SK-N-SH treated with all-trans-retinoic acid at 6 μM for 48 hours (cell line): ENCODE results near the gene ELK4.

ENCODE experiments used
- ATAC-seq: fragments of 200-7000 bp; cut with Tn5 transposase; 3 replicates; pipeline ENCODE4 v1.9.1; 2020; ENCODE audit warnings: mild to moderate bottlenecking, moderate library complexity
- ARNTL ChIP-seq: fragments of 450-650 bp; formaldehyde crosslinking; IDR thresholded peaks from 2 replicates; pipeline ENCODE4 v1.5.0; 2020; ENCODE audit warnings: low read depth, mild to moderate bottlenecking, moderate library complexity, borderline replicate concordance
- CREB5 ChIP-seq: fragments of 250-450 bp; sonication (Bioruptor Pico); IDR thresholded peaks from 2 replicates; pipeline ENCODE4 v1.5.1; 2020; ENCODE audit warnings: low read depth, mild to moderate bottlenecking, moderate library complexity
- CSDC2 ChIP-seq: fragments of 250-450 bp; sonication (Bioruptor Pico); IDR thresholded peaks from 2 replicates; pipeline ENCODE4 v1.5.0; 2020; ENCODE audit warnings: mild to moderate bottlenecking, moderate library complexity
- CSRNP3 ChIP-seq: fragments of 250-450 bp; sonication (Bioruptor Pico); IDR thresholded peaks from 2 replicates; pipeline ENCODE4 v1.5.1; 2021; ENCODE audit warnings: mild to moderate bottlenecking, moderate library complexity
- ESRRG ChIP-seq: fragments of 250-450 bp; sonication (Bioruptor Pico); IDR thresholded peaks from 2 replicates; pipeline ENCODE4 v1.6.1; 2021; ENCODE audit warnings: mild to moderate bottlenecking
- GLIS3 ChIP-seq: fragments of 250-450 bp; sonication (Bioruptor Pico); IDR thresholded peaks from 2 replicates; pipeline ENCODE4 v1.5.0; 2020; ENCODE audit warnings: mild to moderate bottlenecking, moderate library complexity
- ISL1 ChIP-seq: fragments of 250-450 bp; sonication (Bioruptor Pico); IDR thresholded peaks from 2 replicates; pipeline ENCODE4 v2.1.2; 2022; ENCODE audit warnings: mild to moderate bottlenecking, moderate library complexity
- OSR1 ChIP-seq: fragments of 250-450 bp; sonication (Bioruptor Pico); IDR thresholded peaks from 2 replicates; pipeline ENCODE4 v1.8.0; 2022; ENCODE audit warnings: moderate library complexity, mild to moderate bottlenecking, inconsistent platforms
- PATZ1 ChIP-seq: fragments of 250-450 bp; sonication (Bioruptor Pico); IDR thresholded peaks from 2 replicates; pipeline ENCODE4 v1.8.0; 2020; ENCODE audit warnings: mild to moderate bottlenecking, moderate library complexity, borderline replicate concordance
- POU6F1 ChIP-seq: fragments of 250-450 bp; sonication (Bioruptor Pico); IDR thresholded peaks from 2 replicates; pipeline ENCODE4 v1.8.0; 2021; ENCODE audit warnings: low read depth, mild to moderate bottlenecking, moderate library complexity, borderline replicate concordance
- PPARA ChIP-seq: fragments of 250-450 bp; sonication (Bioruptor Pico); IDR thresholded peaks from 2 replicates; pipeline ENCODE4 v1.5.0; 2020; ENCODE audit warnings: mild to moderate bottlenecking, borderline replicate concordance
- RARB ChIP-seq: fragments of 250-450 bp; sonication (Bioruptor Pico); IDR thresholded peaks from 2 replicates; pipeline ENCODE4 v1.8.0; 2021; ENCODE audit warnings: mild to moderate bottlenecking, moderate library complexity
- SNAI2 ChIP-seq: fragments of 250-450 bp; sonication (Bioruptor Pico); IDR thresholded peaks from 2 replicates; pipeline ENCODE4 v1.5.0; 2020; ENCODE audit warnings: mild to moderate bottlenecking, moderate library complexity
- TOX ChIP-seq: fragments of 250-450 bp; sonication (Bioruptor Pico); IDR thresholded peaks from 2 replicates; pipeline ENCODE4 v1.8.0; 2021; ENCODE audit warnings: mild to moderate bottlenecking, moderate library complexity, borderline replicate concordance
- TSHZ2 ChIP-seq: fragments of 250-450 bp; sonication (Bioruptor Pico); IDR thresholded peaks from 2 replicates; pipeline ENCODE4 v1.5.0; 2020; ENCODE audit warnings: mild to moderate bottlenecking, moderate library complexity
- ZC3H10 ChIP-seq: fragments of 250-450 bp; sonication (Bioruptor Pico); IDR thresholded peaks from 2 replicates; pipeline ENCODE4 v1.5.1; 2021; ENCODE audit warnings: mild to moderate bottlenecking, moderate library complexity
- ZFP30 ChIP-seq: fragments of 450-650 bp; formaldehyde crosslinking; IDR thresholded peaks from 2 replicates; pipeline ENCODE4 v1.5.0; 2022; ENCODE audit warnings: mild to moderate bottlenecking, moderate library complexity
- ZNF70 ChIP-seq: fragments of 450-650 bp; formaldehyde crosslinking; IDR thresholded peaks from 2 replicates; pipeline ENCODE4 v1.5.0; 2020; ENCODE audit warnings: mild to moderate bottlenecking, moderate library complexity
- ZNF8 ChIP-seq: fragments of 450-650 bp; formaldehyde crosslinking; IDR thresholded peaks from 2 replicates; pipeline ENCODE4 v1.5.0; 2020; ENCODE audit warnings: mild to moderate bottlenecking, moderate library complexity

Gene ELK4

GRCh38 chr1:205630241-205630640 is 1.6 kb downstream of the ELK4 start (continued):
- TF ChIP-seq TSHZ2 (no peak), ZNF70 (CRISPR knock-in tag) (no peak), CSDC2 (no peak)

- ATAC-seq: no peak
- TF ChIP-seq ESRRG (CRISPR knock-in tag) (no peak), ZC3H10 (CRISPR knock-in tag) (no peak), ZNF8 (no peak), CREB5 (CRISPR knock-in tag) (no peak), OSR1 (CRISPR knock-in tag) (no peak), GLIS3 (CRISPR knock-in tag) (no peak), CSDC2 (no peak), PATZ1 (CRISPR knock-in tag) (no peak), ZNF70 (CRISPR knock-in tag) (no peak), CSRNP3 (no peak), PPARA (CRISPR knock-in tag) (no peak), ISL1 (CRISPR knock-in tag) (no peak)
These were observed 2.1 kb downstream of the ELK4 start for GRCh38 chr1:205629751-205630150.

GRCh38 chr1:205627956-205628355 is 3.9 kb downstream of the ELK4 start:
- TF ChIP-seq TOX (CRISPR knock-in tag) (no peak), ZNF8 (no peak), ARNTL (CRISPR knock-in tag) (no peak), OSR1 (CRISPR knock-in tag) (no peak), ZFP30 (CRISPR knock-in tag) (no peak), PATZ1 (CRISPR knock-in tag) (no peak), SNAI2 (CRISPR knock-in tag) (no peak), TSHZ2 (no peak), POU6F1 (no peak), RARB (CRISPR knock-in tag) (no peak), CSDC2 (no peak), GLIS3 (CRISPR knock-in tag) (no peak), CSRNP3 (no peak), PPARA (CRISPR knock-in tag) (no peak), ESRRG (CRISPR knock-in tag) (no peak)
- no peak for ATAC-seq
